COR-L47 (cell line): Measurements from ENCODE around the gene STT3B.
A peak's percentile ranks its signal among the peaks of the same experiment; 100 is the strongest.

Source experiments
- DNase-seq: peaks from one replicate; lab custom pipeline; 2025; lab: John Stamatoyannopoulos, UW

STT3B gene

DNA sequence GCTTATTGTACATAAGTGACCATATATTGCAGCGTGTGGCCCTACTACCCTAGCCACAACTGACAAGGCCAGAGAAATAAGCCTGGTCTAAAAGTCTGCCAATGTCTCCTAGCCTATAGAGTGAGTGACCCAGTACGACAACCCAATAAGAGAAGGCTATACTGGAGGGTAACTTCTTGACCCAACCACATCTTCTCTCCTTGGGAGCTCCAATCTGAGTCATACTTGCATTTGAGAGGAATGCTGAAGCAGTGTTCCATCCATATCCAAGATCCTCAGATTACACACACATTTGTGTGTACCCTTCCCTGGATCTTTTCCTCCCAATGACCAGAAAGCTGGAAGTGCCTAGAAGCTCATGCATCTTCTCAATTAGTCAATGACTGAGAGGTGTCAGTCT, 11.3 kb upstream of the STT3B start:
- DNase-seq, result no peak

DNA sequence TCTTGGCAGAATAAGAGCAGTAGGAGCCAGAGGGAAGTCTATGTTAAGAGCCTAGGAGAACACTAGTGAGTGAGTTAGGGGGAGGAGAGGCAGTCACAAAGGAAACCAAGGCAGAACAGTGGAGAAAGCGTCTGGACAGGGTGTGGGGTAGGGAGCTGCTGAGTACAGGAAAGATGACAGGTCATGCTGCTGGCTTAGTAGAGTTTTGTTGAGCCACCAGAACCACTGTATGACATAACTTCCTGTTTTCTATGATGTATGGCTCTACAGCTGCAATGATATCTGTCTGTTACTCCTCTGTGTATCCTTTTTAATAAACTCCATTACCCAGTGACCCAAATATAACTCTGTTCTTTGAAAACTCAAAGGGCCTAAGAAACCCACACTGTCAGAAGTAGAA, 10.6 kb upstream of the STT3B start:
- DNase-seq, result no peak

DNA sequence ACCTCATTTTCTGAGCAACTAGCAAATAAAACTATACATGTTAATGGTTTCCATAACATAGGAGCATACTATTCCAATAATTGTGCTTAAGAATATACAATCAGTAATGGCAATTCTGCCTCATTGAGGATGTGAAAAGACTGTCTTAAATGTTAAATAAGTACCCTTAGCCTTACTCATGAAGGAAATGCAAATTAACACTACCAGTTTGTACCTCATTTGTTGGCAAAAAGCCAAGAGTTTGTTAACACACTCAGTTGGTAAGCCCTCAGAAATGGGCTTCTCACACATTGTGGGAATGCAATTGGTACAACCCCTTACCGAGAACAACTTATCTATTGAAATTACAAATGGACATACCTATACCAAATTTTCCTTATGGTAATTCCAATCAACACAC, 9.2 kb upstream of the STT3B start:
- DNase-seq, result no peak

DNA sequence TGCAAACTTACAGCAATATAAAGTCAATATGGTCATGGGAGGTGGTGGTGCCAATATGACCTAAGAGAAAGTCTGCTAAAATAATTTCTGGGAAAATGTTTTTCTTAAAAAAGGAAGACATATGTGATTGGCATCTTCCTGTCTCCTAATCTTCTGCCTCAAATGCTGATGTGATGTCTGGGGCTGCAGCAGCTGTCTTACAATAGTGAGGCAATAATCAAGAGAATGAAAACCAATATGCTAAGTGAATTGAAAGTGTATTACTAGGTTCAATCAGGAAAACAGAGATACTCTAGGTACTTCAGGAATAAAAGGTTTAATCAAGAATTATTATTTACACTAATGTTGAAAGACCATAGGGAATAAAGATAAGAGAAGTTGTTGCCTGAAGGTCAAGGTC, 7.2 kb upstream of the STT3B start:
- no peak for DNase-seq

DNA sequence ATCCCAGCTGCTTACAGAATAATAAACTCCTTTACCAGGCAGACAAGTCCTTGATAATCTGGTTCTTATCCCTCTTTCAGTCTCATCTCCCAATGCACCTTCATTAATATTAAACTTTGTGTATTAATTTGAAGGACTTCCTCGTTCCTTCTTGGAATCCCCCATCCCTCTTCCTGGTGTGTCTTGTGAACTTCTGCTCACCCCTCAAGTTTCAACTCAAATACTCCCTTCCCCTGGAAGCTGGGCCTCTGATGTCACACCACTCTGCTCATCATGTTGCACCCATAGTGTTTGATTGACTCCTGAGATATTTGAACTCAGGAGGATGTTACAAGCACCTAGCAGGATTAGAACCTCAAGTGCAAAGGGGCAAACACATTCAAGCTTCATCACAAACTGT, 3.3 kb upstream of the STT3B start:
- no peak for DNase-seq

DNA sequence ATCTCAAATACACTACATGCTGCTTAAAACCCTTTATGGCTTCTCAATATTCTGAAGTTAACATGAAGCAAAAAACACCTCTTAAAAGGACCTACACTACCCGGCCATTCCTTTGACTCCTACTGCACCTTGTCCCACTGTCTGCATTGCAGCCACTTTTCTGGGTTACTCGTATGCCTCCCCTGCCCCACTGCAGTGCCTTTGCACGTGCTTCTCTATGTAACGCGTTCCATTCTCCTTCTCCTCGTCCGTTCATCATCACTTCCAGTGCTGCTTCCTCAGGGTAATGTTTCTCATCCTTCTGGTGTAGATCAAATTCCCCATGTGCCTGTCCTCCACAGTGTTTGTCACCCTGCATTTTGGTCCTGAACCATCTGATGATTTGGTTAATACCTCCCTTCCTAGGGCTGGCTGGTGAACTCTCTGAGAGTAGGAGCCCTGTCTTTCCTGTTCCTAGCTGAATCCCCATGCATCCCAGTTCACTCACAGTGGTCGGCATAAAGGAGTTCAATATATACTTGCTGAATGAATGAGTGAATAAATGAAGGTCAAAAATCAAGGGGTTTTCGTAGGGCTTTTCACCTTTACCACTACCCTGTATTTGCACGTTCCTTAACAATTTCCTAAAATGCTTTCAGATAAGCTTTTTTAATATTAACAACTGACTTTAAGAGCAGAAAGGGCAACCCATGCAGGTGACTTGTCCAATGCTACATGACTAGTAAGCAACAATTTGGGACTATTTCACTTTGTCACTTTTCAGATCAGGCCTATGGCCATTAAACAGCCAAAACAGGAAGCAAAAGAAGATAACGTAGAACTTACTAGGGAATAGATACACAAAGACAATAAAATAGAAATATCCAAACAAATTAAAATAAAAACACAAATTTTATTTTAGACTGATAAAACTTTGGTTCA, 2.4 kb upstream of the STT3B start:
- no peak for DNase-seq

DNA sequence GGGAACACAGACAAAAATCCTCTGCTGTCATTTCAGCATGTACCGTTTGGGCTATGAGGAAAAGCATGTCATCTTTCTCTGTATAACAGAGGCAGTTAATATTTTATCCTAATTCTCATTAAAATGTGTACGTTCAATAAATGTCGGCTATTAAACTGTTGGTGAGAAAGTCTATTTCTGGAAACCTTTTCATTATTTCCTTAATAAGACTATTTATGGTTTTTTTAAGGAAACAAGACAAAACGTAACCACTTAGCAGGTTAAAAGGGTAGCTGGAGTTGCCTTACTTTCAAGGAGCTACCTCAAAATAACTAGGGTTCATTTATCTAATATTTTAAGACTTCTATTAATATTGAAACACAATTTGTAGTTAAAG, 1.8 kb upstream of the STT3B start:
- DNase-seq, result no peak

DNA sequence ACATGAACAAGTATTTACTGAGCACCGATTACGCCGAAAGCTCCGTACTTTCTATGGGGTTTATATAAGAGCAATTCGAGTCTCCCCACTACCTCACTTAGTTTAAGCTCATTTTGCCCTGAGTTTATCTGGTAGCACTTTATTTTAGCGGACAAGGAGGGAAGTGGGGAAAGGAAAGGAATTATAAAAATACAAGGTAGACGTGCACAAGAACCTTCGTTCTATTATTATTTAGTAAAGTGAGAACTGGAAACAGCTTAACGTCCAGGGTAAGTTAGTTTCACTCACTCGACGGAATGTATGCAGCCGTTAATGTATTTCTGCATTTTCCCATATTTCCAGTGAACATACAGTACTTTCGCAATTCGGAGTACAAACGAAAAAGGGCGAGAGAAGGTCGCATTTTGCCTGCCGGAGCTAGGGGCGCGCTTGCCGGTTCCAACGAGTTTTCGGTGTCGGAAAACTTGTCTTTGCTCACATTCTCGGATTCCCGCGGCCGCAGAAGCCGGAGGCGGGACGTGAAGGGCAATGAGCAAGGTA, 1.2 kb upstream of the STT3B start:
- DNase-seq, result no peak

DNA sequence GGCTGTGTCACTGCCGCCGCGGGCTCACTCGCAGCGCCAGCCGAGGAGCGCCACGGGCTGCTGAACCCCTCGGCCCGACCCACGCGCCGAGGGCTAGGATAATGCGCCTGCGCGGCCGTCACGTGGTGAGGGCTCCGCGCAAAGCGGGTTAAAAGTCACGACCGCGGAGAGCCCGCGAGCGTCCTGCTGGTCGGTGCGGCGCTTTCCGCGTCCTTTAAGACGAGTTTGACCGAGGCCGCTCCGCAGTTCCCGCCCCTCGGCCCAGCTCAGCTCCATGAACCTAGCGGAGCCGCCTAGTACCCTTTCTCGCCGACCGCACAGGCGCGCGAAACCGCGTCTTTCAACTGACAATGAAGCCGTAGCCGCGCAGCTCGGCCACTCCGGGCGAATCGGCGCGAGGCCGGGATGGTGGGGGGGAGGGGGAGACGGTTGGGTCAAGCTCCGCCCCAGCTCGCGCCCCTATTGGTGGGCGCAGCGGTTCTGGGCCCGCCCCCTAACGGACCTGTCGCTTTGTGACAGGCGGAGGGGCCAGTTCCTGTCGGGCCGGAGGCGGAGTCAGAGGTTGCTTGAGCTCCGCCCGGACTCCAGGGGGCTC, 636 bp upstream of the STT3B start:
- peak; percentile 92 for DNase-seq

DNA sequence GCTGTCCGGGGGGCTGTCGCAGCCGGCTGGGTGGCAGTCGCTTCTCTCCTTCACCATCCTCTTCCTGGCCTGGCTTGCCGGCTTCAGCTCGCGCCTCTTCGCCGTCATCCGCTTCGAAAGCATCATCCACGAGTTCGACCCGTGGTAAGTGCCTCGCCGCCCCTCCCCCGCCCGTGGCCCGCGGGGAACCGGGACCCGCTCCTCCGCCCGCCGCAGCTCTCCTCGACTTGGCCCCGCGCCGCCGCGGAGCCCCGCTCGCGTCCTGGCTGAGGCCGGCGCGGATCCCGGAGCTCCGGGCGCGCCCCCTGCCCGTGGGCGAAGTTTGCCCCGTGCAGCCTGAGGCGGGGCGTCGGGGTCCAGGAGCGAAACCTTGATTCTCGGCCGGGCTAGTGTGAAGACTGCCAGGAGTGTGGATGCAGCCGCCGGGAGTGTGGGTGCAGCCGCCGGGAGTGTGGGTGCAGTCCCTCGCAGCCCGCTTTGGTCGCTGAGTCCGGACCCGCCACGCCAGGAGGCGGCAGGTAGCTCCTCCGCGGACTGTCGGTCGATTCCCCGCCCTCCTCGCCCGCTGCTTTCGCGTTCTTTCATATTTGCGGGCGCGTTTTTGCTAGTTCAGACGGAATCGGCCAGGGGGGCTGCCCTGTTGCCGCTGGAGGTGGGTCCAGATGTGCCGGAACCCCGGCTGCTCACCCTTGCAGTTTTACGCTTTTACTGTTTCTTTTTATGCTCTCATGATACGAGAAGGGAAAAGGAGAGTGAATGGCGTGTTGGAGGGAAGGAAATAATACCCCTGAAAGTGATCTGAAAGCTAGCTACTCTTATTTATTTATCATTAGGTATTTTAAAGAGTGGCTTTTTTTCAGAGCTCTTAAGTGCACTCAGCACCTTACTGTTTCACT, 692 bp downstream of the STT3B start:
- no peak for DNase-seq

DNA sequence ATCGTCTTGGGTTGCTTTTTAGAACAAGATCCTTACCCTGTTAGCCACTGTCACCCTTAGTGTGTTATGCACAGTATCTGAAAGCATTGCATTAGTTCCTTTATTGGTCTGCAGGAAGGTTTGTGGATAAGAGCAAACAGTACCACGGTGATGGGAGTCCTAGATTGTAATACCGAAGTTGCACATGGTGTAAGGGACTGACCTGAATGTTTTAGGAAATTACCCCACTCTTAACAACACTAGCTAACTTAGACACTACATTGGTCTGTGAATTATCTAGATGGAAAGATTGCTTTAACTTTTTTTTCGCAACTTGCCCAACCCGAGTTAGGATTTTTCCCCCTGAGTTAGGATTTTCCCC, 1.3 kb downstream of the STT3B start:
- no peak for DNase-seq

DNA sequence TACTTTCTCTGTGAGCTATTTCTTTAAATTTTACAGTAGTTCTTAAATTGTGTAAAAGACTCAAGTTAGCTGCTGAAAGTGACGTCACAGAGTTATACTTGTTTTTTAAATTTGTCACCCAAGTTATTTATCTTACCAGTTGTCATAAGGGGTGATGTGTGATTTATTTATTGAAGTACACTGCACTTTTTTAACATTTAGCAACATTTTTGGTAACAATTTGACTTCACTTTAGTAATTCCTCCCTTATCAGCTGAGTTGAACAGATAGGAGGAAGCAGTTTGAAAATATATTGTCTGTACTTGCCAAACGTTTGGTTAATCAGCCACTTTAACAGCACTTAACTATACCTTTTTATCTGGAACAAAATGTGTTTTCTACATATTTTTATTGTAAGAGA, 3.8 kb downstream of the STT3B start:
- DNase-seq, result no peak

DNA sequence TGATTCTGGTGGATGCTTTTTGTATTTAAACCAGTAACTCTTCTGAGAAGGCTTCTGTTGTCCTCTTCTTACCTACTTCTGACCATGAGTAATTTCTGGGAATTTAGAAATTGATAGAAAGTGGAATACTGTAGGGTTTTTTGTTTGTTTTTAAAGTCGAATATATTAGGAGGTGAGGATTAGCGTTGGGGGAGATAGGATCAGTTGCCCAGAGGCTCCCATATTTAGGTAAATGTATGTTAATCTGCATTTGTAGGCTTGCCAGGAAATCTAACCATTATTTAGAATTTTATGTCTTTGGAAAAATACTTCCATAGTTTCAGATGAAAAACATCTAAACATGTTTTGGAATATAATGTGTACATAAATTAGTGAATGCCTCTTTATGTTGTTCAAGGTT, 6.1 kb downstream of the STT3B start:
- DNase-seq, result no peak

DNA sequence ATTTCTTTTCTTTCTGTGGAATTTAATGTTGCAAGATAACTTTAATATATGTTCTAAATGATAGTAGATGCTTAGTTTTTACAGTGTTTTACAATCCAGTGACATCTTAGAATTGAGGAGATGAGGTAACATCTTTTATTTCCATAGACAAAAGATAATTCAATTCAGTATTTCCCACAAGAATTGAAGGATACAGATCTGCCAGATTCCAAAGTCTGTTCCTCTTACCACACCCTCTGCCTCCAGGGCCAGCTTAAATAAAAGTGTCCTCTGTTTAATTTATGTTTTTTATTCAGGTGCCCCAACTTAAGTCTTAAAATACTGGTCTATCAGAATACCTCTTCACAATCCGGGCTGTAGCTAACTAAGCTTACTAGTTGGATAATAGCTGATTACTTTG, 6.5 kb downstream of the STT3B start:
- no peak for DNase-seq

DNA sequence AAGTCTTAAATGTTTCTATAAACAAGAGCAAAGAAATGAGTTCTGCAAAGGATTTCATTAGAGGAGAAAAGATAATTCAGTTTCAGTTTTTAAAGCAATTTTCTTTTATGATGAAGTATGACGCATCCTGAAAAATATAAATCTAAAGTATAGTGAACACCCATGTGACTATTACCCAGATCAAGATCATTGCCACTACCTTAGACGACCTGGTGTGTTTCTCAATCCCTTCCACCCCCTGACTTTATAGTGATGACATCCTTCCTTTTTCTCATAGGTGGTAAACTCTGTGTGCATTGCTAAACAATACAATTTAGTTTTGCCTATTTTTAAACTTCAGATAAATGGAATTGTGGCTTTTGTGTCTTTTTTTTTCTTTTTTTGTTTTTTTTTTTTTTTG, 8.4 kb downstream of the STT3B start:
- no peak for DNase-seq

DNA sequence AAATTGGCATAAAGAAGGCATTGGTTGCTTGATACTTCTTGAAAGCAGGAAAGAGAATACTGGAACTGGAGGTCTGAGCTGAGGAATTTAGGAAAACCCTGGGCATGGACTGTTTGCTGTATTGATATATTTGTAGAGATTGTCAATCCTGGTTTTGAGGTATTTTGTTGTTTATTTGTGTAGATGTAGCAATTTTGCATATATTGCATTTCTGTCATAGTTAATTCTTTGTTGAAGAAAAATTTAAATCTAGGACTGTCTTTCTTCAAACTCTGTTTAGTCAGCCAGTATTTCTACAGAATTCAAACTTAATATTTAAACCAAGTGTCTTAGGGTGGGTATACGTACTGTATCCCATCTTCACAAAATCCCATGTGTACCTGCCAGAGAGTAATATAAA, 9.5 kb downstream of the STT3B start:
- no peak for DNase-seq

DNA sequence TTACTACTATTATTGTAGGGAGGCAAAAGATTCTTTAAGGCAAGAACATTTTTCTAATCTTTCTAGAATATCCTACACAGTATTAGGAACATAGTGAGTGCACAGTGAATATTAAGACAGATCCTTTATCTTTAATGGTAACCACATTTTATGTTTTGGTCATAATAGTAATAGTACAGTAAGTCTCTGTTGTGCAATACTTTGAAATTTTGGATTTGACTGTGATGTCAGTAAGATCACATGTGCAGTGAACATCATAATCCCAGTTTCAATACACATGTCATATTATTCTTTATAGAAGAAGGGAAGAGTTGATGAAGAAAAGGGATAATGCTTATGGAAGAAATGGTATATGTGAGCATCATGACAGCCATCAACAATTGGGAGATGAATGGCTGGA, 10.7 kb downstream of the STT3B start:
- DNase-seq, result no peak

DNA sequence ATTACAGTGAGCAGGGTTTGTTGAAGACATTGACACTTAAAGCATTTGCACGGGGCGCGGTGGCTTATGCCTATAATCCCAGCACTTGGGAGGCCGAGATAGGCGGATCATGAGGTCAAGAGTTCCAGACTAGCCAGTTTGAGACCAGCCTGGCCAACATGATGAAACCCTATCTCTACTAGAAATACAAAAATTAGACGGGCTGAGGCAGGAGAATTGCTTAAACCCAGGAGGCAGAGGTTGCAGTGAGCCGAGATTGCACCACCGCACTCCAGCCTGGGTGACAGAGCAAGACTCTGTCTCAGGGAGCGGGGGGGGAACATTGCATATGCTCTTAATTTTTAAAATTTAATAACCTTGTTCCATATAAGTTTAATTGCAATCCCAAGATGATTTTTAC, 11.9 kb downstream of the STT3B start:
- no peak for DNase-seq

DNA sequence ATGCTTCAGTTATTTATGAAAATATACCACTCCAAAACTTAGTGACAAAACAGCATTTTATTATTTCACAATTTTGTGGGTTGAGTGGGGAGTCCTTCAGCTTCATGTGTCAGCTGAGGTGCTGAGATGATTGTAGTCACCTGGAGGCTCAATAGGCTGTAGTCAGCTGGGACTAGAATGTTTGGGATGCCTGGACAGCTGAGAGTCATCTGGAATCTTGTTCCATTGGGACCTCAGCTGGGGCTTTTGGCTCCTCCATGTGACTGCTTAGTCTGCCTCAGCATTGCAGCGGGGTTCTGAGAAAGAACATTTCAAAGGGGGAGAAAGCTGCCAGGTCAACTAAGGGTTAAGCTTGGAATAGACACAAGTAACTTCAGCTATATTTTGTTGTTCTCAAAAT, 13.4 kb downstream of the STT3B start:
- DNase-seq, result no peak

DNA sequence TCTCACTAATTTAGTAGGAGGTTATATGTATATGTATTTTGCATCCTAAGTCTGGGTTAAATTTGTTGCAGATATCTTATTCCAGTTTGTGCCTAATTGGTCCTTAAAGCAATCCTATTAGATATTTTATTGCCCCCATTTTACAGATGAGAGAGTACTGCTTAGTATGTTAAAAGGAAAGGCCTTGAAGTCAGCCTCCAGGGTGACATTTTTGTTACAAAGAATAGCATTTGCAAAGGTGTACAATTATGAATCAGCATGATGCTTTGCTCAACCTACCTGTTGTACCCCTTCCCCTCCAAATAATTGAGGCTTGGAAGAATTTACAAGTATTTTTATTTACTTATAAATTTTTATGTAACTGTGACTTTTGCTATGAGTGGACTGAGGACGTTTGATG, 14.0 kb downstream of the STT3B start:
- DNase-seq, result no peak

DNA sequence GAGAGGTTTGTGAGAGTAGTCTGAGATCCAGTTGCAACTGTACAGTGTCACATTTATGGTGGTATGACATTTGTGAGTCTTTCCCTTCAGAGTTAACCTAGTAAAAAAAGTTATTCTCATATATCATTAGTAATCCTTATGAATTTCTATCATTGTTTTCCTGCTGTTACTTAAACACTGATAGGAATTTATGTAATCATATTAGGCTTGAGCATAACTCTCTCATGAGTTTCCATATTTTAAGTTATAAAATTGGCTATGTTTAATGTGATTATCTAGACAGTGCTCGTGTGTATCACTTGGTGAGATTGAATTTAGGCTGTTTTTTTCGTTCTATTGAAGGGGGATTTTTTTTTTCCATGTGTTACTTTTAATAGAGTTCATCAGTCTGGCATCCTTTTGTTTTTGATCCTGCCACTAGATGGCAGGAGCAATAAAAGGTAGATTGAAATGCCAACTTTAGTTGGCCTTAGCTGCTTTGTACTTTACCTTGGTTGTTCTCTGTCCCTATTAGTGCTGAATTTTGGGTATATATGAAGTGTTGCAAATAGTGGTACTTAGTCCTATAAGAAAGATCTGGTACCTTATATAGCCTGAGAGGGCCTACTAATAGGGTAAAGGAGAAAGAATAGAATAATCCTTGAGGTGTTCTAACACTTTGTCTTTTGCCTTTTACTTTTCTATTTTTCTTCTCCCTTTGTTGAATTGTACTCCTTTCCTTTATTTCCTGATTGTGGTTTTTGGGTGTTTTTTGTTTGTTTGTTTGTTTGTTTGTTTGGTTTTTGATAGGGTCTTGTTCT, 17.9 kb downstream of the STT3B start:
- no peak for DNase-seq

DNA sequence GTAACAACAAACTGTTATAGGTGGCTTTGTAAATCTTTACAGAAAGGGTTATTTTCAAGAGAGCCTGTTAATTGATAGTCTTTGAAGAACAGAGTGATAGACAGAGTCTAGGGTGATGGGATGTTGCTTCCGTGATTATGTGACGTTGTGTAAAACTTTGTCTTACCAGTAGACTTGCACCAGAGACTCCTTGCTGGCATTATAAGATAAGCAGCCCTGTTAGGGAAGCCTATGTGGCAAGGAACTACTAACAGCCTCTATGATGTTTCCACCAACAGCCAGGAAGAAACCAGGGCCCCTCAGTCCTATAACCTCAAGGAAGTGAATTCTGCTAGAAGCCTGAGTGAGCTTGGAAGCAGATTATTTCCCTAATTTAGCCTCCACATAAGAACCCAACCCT, 18.9 kb downstream of the STT3B start:
- DNase-seq, result no peak
